Activated CD8-positive, alpha-beta memory T cell treated with anti-CD3 and anti-CD28 coated beads, Interleukin-2, amount 50 U/mL, for 1 hour (primary cell): ENCODE measurements around the gene C12orf56.

Source experiments
- DNase-seq: peaks from one replicate; pipeline ENCODE4 v3.0.0-alpha.2; 2020; ENCODE audit errors: extremely low read depth

C12orf56 gene, protein sequence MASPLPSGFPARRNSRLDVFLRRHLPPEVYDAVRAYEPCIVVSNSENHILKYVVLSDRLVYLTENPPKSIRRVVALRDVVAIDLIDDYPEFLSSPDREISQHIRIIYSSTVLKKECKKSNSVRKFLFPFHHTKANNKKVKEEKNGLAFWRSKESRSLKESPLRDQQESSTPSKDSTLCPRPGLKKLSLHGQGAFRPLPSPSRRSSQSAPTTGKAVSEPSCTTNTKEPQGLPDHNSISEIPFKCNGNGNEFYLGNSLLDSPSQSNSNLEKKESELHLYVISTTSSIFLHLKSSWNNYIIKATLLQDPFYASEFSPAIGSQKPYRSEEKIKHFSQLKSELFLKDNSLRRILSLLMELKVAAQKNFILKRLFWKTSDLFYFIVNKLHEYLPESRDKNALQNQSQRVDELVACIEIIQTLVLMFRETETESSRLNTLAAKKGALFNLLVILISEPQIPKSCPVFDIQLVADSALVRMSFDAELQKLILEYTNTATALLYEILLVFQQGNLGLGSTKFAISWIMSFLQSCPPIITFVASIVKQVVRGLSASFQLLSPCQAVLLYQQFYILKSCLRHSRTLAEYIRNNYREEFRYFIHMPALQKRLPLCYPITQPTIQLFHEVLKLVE

DNA sequence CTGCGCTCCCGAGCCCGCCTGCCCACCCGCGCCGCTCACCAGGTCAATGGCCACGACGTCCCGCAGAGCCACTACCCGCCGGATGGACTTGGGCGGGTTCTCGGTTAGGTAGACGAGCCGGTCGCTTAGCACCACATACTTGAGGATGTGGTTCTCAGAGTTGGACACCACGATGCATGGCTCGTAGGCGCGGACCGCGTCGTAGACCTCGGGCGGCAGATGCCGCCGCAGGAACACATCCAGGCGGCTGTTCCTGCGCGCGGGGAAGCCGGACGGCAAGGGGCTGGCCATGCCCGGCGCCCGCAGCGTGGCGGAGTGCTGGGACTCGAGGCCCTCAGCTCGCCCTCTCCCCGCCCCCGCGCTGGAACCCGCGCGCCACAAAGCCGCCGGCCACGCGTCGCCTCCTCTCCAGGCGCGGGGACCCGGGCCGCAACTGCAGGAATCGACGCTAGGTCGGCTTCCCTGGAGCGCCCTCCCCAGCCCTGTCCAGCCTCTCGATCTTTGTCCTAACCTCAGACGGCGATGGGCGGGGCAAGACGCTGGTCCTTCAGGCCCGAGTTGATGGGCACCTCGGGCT lies at the start of gene C12orf56:
Gene C12orf56 (minus strand): TSS at position 484 of the 577 bp plus-strand sequence. CDS start 193 bp downstream, at position 291.
- DNase-seq: no peak

DNA sequence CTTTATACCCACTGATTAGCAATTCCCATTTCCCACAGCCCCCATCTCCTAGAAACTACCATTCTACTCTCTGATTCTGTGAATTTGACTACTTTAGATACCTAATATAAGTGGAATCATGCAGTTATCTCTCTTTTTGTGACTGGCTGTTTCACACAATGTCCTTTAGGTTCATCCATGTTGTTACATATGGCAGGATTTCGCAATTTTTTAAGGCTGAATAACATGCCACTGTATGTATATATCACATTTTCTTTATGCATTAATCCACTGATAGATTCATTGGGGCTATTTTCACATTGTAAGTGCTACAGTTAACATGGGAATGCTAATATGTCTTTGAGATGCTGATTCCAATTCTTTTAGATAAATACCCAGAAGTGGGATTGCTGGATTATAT lies 49.5 kb upstream of the C12orf56 start:
- DNase-seq: no peak

- no peak for DNase-seq
Measured at GRCh38 chr12:64433915-64434314, 43.4 kb upstream of the C12orf56 start.

DNA sequence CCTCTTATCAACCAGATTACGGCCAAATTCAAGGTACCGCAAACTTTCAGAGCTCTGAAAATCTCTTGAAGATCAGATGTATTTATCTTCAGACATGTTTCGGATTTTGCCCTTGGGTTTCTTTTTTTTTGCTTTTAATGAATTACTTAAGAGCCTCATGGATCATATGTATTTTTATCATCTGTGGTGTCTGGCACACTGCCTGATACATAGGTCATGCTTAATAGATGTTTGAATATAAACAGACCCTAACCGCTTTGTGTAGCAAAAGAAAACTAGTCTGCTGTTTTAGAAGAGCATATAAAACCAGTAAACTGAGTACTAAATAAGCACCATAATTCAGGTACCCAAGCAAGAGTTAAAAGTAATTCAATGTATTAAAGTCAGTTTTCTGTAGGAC lies 41.2 kb upstream of the C12orf56 start:
- no peak for DNase-seq

- no peak for DNase-seq
Measured at GRCh38 chr12:64430886-64431285, 40.3 kb upstream of the C12orf56 start.

- DNase-seq: no peak
Measured at GRCh38 chr12:64428956-64429355, 38.4 kb upstream of the C12orf56 start.

DNA sequence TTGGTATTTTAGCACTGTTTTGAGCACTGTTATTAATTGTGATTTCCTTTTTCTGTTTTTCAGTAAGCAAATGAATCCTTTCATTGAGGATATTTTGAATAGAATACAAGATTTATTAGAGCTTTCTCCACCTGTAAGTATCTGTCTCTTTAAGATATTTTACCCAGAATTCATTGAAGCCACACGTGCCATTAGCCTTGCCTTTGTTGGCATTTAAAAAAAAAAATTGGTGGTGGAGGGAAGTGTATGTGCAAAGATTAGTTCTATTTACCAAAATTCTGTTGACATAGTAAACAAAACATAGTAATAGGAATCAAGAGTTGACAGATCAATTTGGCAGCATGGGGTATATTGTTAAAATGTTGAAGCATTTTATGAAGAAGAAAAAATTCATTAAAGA lies 37.4 kb upstream of the C12orf56 start:
- no peak for DNase-seq

- DNase-seq: no peak
Measured at GRCh38 chr12:64419696-64420095, 29.1 kb upstream of the C12orf56 start.

- no peak for DNase-seq
Measured at GRCh38 chr12:64418209-64418608, 27.7 kb upstream of the C12orf56 start.

DNA sequence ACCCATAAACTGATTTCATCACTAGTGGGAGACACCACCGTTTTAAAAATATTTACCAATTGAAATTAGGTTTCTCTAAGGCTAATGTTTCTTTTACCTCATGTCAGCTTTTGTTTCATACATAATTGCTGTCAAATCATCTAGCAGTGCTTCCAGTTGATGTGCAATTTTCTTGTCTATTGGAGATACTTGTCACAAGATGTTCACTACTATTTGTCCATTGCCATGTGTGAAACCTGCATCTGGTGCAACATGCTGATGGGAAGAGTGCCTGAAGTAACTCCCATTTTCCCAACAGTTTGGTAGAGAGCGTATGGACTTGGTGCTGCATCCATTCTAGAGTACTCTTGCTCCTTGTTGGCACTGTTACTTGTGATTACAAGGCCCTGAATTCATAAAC lies 23.3 kb upstream of the C12orf56 start:
- DNase-seq: no peak

DNA sequence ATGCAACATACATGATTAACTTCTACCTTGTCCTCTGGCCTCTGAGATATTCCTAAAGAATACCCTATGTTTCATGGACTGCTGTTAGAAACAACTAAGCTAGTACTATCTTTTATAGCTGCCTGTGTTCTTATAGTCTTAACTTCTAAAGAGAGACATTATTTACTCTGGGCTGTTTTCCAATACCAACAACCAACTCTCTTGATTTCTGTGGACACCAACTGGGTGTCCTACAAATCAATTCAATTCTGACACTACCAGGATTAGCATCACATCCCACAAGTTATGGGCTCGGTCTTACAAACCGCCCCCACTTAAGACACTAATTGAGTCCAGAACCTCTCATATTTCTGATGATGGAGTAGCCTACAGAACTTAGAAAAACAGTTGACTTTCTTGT lies 21.9 kb upstream of the C12orf56 start:
- no peak for DNase-seq

- DNase-seq: no peak
Measured at GRCh38 chr12:64411427-64411826, 20.9 kb upstream of the C12orf56 start.

- DNase-seq: no peak
Measured at GRCh38 chr12:64407342-64408223, 17.0 kb upstream of the C12orf56 start.

DNA sequence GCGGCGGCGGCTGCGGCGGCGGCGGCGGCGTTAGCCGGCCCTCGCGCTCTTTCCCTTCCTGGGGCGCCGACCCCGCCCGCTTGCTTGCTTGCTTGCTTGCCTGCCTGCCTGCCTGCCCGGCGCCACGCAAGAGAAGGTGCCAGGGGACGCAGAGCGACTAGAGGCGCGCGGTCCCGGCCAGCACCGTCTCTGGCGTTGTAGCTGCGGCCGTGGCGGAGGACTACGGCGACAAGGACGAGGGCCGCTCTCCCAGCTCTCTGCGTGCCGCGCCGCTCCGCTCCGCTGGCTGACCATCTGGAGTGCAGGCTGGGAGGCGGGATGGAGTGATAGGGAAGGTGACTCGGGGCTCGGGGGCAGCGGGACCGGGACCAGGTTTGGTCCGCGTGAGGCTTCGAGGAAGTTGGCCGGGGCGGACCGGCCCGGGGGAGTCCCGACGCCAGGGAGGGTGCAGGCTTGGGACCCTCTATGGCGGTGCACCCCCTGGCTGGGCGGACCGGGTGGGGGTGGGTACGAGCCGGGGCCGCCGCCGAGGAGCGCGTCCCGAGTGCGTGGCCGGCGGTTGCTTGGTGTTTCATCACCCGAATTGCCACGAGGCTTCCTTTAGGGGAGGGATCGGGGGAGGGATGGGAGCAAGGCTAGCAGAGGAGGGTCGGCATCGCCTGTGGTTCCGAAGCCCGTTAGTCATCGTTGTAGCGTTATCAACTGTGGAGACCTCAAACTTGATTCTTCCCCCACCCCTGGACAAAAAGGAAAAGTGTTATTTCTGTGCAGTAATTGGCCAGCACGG lies 14.1 kb upstream of the C12orf56 start:
- no peak for DNase-seq

DNA sequence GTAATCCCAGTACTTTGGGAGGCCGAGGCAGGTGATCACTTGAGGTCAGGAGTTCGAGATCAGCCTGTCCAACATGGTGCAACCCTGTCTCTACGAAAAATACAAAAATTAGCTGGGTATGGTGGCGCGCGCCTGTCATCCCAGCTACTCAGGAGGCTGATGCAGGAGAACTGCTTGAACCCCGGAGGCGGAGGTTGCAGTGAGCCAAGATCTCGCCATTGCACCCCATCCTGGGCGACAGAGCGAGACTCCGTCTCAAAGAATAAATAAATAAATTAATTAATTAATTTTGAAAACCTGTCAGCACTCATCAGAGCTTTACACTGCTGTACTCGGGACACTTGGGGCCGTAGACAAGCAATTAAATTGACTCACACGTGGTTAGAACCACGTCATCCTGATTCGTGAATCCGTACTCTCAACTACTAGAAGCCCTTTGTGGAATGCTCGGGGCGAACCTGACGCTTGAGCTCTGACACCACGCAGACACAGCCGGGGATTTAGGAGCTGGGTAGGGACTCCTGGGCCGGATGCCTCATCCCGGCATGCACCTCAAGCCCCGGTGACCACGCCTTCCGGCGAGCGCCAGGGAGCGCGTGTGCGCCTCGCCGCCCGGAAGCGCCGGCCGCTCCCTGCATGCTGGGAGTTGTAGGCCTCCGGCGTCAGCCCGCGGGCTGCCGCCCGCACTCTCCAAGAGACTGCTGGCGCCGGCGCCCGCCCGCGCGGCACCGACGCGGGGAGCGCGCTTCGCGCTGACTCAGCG lies 13.3 kb upstream of the C12orf56 start, which contains the start of gene XPOT:
Gene XPOT (plus strand): TSS at position 686 of the 763 bp plus-strand sequence. CDS start 5,644 bp downstream, outside the sequence.
- peak; percentile 75 for DNase-seq

DNA sequence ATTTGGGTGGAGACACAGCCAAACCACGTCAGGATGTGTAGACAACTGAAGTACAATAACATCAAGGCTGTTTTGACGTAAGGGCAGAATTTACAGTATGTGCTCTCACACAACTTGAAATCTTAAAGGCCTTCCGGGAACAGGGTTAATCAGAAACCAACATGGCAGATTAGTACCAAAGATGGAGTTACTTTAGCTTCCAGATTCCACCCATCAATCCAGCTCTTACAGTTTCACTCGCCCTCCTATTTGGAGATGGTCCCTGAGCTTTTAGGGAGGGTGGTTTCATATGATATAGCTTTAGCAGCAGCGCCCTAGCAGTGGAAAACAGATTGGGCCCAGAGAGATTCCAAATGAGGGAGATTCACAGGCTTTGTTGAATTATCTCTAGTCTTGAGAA lies 11.6 kb upstream of the C12orf56 start:
- DNase-seq: no peak

DNA sequence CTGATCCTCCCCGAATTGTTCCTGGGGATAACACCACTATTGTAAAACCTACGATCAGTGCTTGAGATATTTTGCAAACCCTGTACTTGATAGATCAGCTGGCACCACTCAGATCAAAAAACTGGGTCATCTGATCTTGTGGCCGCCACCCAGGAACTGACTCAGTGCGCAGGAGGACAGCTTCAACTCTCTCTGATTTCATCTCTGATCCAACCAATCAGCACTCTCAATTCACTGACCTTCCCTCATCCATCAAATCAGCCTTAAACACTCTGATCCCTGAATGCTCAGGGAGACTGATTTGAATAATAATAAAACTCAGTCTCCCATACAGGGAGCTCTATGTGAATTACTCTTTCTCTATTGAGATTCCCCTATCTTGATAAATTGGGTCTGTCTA lies 9.5 kb upstream of the C12orf56 start:
- no peak for DNase-seq

- DNase-seq: no peak
Measured at GRCh38 chr12:64395739-64396138, 5.2 kb upstream of the C12orf56 start.

DNA sequence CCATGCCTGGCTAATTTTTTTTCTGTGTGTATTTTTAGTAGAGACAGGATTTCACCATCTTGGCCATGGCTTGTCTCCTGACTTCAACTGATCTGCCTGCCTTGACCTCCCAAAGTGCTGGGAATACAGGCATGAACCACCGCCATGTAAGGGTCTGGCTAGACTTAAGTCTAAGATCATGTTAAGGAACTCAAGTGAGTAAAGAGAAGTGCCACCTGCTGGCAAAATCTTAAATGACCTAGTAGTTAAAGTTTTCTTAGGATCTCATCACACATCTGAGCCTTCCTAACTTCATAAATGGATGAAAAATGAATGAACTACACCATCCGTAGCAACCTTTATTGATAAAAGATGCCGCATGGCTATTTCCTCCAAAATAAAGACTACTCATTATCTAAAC lies 1.7 kb upstream of the C12orf56 start:
- DNase-seq: no peak

GRCh38 chr12:64389154-64389553 lies 1.4 kb downstream of the C12orf56 start:
- DNase-seq: no peak
